Hepatocyte (in vitro differentiated cells): ENCODE measurements around the gene GLB1L2. TPM values are rescaled to one million over a fixed set of nuclear protein-coding genes. Genes with fewer than 3 reads are reported as not detected.

ENCODE experiments used
- DNase-seq: peaks from one replicate; pipeline ENCODE4 v3.0.0-alpha.2; 2016; ENCODE audit warnings: low spot score
- H2AFZ ChIP-seq: fragments of 200-600 bp; sonication (generic); 2 replicates; pipeline ENCODE4 v1.6.0; 2016; ENCODE audit warnings: antibody characterized with exemption, mild to moderate bottlenecking
- H3K27ac ChIP-seq: fragments of 200-600 bp; sonication (generic); 2 replicates; pipeline ENCODE4 v1.5.1; 2016; ENCODE audit warnings: mild to moderate bottlenecking
- H3K27me3 ChIP-seq: fragments of 200-600 bp; sonication (generic); 2 replicates; pipeline ENCODE4 v1.6.1; 2016
- H3K36me3 ChIP-seq: fragments of 200-600 bp; sonication (generic); replicated peaks from 2 replicates; pipeline ENCODE4 v1.5.1; 2016; ENCODE audit warnings: low read depth; ENCODE audit not compliant: insufficient read depth
- H3K4me1 ChIP-seq: fragments of 200-600 bp; sonication (generic); 2 replicates; pipeline ENCODE4 v1.5.1; 2016; ENCODE audit warnings: mild to moderate bottlenecking, moderate library complexity; ENCODE audit not compliant: insufficient read depth
- H3K4me2 ChIP-seq: fragments of 200-600 bp; sonication (generic); 2 replicates; pipeline ENCODE4 v1.6.0; 2016
- H3K4me3 ChIP-seq: fragments of 200-600 bp; sonication (generic); 2 replicates; pipeline ENCODE4 v1.5.1; 2016; ENCODE audit warnings: mild to moderate bottlenecking
- H3K79me2 ChIP-seq: fragments of 200-600 bp; sonication (generic); 2 replicates; pipeline ENCODE4 v1.6.0; 2017; ENCODE audit warnings: mild to moderate bottlenecking
- H3K9me2 ChIP-seq: fragments of 200-600 bp; sonication (generic); replicated peaks from 2 replicates; pipeline ENCODE4 v1.6.0; 2017; ENCODE audit warnings: mild to moderate bottlenecking; ENCODE audit not compliant: insufficient read depth
- H3K9me3 ChIP-seq: fragments of 200-600 bp; sonication (generic); 2 replicates; pipeline ENCODE4 v1.5.1; 2016; ENCODE audit warnings: low read depth, mild to moderate bottlenecking
- H4K20me1 ChIP-seq: fragments of 200-600 bp; sonication (generic); 2 replicates; pipeline ENCODE4 v1.6.0; 2016; ENCODE audit warnings: mild to moderate bottlenecking; ENCODE audit not compliant: insufficient read depth, poor library complexity, severe bottlenecking
- EZH2 ChIP-seq: fragments of 200-600 bp; sonication (generic); IDR thresholded peaks from 2 replicates; pipeline ENCODE4 v1.6.1; 2016; ENCODE audit warnings: antibody characterized with exemption, mild to moderate bottlenecking, borderline replicate concordance
- EZH2phosphoT487 ChIP-seq: fragments of 200-600 bp; sonication (generic); IDR thresholded peaks from one replicate; pipeline ENCODE4 v1.6.1; 2018; ENCODE audit warnings: antibody characterized with exemption, mild to moderate bottlenecking, low read depth, moderate library complexity; ENCODE audit not compliant: unreplicated experiment, severe bottlenecking
- WGBS: methylation state at CpG from one replicate; pipeline ENCODE4 v1.1.6; 2016; ENCODE audit warnings: low lambda C conversion rate; ENCODE audit errors: missing lambda C conversion rate; 5-methylcytosine and 5-hydroxymethylcytosine counted together
- polyA plus RNA-seq: library from polyadenylated mRNA; unstranded; fragments of >200 nt; fragmentation: Nextera tagmentation; extraction: Ambion mirVana; gene quantifications from 2 replicates; pipeline ENCODE4 v1.2.1, GENCODE V29; 2016
- total RNA-seq: library from RNA; depleted of rRNA; stranded (reverse); fragments of >200 nt; gene quantifications from 2 replicates; pipeline ENCODE4 v1.2.3, GENCODE V29; 2014
- TF ChIP-seq, protein P1 (sequence below): fragments of 200-600 bp; sonication (generic); IDR thresholded peaks from 2 replicates; pipeline ENCODE4 v1.5.1; 2016; ENCODE audit warnings: antibody characterized with exemption, mild to moderate bottlenecking; ENCODE audit not compliant: poor library complexity

Gene GLB1L2
- total and polyA plus RNA-seq, 2 experiments from 2014 or later = 3.3 to 3.7 TPM

GRCh38 chr11:134369656-134370525 lies 38.1 kb downstream of the GLB1L2 start:
- Histone ChIP-seq H3K9me2 (no peaks in the 10 kb centered on the region), H2AFZ (no peak overlapping the region), H3K4me2 (no peak overlapping the region), H3K9me3 (no peaks in the 10 kb centered on the region), H4K20me1 (no peaks in the 10 kb centered on the region), H3K4me3 (no peak overlapping the region), H3K27me3 (no peaks in the 10 kb centered on the region), H3K27ac (no peak overlapping the region), H3K79me2 (no peaks in the 10 kb centered on the region), H3K36me3 (no peaks in the 10 kb centered on the region), H3K4me1 (no peaks in the 10 kb centered on the region)
- WGBS = 86% methylated on average over 28 of the region's 30 CpGs
- DNase-seq = no peak
- TF ChIP-seq, protein P1, sequence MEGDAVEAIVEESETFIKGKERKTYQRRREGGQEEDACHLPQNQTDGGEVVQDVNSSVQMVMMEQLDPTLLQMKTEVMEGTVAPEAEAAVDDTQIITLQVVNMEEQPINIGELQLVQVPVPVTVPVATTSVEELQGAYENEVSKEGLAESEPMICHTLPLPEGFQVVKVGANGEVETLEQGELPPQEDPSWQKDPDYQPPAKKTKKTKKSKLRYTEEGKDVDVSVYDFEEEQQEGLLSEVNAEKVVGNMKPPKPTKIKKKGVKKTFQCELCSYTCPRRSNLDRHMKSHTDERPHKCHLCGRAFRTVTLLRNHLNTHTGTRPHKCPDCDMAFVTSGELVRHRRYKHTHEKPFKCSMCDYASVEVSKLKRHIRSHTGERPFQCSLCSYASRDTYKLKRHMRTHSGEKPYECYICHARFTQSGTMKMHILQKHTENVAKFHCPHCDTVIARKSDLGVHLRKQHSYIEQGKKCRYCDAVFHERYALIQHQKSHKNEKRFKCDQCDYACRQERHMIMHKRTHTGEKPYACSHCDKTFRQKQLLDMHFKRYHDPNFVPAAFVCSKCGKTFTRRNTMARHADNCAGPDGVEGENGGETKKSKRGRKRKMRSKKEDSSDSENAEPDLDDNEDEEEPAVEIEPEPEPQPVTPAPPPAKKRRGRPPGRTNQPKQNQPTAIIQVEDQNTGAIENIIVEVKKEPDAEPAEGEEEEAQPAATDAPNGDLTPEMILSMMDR = no peak
- no peak for TF ChIP-seq EZH2
- no peak for TF ChIP-seq EZH2phosphoT487

GRCh38 chr11:134370526-134371435 lies 39.0 kb downstream of the GLB1L2 start:
- no peaks in the 10 kb centered on the region for H3K79me2 ChIP-seq
- 92% methylated on average over 18 of the region's 19 CpGs for WGBS
- no peaks in the 10 kb centered on the region for H4K20me1 ChIP-seq
- H3K27ac ChIP-seq = no peak overlapping the region
- no peak for DNase-seq
- TF ChIP-seq EZH2 = no peak
- no peaks in the 10 kb centered on the region for H3K4me1 ChIP-seq
- H3K9me2 ChIP-seq = no peaks in the 10 kb centered on the region
- no peaks in the 10 kb centered on the region for H3K9me3 ChIP-seq
- no peak overlapping the region for H3K4me3 ChIP-seq
- no peak overlapping the region for H3K4me2 ChIP-seq
- no peak overlapping the region for H2AFZ ChIP-seq
- H3K36me3 ChIP-seq = no peaks in the 10 kb centered on the region
- H3K27me3 ChIP-seq = no peaks in the 10 kb centered on the region

DNA sequence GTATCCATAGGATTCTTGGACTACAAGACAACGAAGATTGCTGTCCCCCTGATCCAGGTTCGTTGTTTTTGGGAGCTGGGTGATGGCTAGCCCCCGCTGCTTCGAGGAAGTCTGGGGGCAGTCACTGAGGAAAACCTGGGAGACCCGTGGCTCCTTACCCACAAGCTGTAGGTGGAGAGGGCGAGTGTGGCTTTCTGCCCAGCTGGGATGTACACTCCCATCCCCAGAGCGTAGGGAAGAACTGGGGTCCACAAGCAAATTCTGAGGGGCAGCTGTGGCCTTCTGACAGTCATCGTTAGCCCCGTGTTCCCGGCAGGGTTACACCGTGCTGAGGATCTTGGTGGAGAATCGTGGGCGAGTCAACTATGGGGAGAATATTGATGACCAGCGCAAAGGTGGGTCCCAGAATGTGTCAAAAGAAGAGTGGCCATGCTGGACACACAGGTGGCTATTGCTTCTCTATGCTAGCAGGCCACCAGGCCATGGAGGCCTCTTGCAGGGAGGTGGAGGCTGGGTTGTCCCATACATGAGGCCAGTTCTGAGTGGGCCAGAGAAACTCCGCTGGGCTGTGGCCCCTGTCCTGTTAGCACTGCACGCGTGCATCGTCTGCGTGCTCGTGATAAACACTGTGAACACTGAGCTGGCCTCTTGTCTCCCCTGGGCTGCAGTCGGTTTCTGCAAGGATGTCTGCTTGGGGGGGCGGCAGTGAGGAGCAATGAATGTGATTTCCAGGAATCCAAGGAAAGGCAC lies 39.8 kb downstream of the GLB1L2 start:
- Histone ChIP-seq H3K9me2 (no peaks in the 10 kb centered on the region), H3K27ac (no peak overlapping the region), H3K79me2 (no peaks in the 10 kb centered on the region), H3K4me3 (no peak overlapping the region), H3K4me1 (no peaks in the 10 kb centered on the region), H3K4me2 (no peak overlapping the region), H2AFZ (no peak overlapping the region), H3K9me3 (no peaks in the 10 kb centered on the region), H3K36me3 (no peaks in the 10 kb centered on the region), H4K20me1 (no peaks in the 10 kb centered on the region), H3K27me3 (no peaks in the 10 kb centered on the region)
- TF ChIP-seq, protein P1 = no peak
- TF ChIP-seq EZH2phosphoT487 (no peak), EZH2 (no peak)
- no peak for DNase-seq
- 95% methylated on average over 22 of the region's 22 CpGs for WGBS
